SK-N-SH treated with all-trans-retinoic acid at 6 μM for 48 hours (cell line): ENCODE results near the gene MGLL.
A peak's percentile ranks its signal among the peaks of the same experiment; 100 is the strongest.

ENCODE experiments used
- ATAC-seq: fragments of 200-7000 bp; cut with Tn5 transposase; 3 replicates; pipeline ENCODE4 v1.9.1; 2020; ENCODE audit warnings: mild to moderate bottlenecking, moderate library complexity
- ARNTL ChIP-seq: fragments of 450-650 bp; formaldehyde crosslinking; IDR thresholded peaks from 2 replicates; pipeline ENCODE4 v1.5.0; 2020; ENCODE audit warnings: low read depth, mild to moderate bottlenecking, moderate library complexity, borderline replicate concordance
- BACH2 ChIP-seq: fragments of 250-450 bp; sonication (Bioruptor Pico); IDR thresholded peaks from 2 replicates; pipeline ENCODE4 v1.9.0; 2021; ENCODE audit warnings: mild to moderate bottlenecking, borderline replicate concordance
- CSDC2 ChIP-seq: fragments of 250-450 bp; sonication (Bioruptor Pico); IDR thresholded peaks from 2 replicates; pipeline ENCODE4 v1.5.0; 2020; ENCODE audit warnings: mild to moderate bottlenecking, moderate library complexity
- ESRRG ChIP-seq: fragments of 250-450 bp; sonication (Bioruptor Pico); IDR thresholded peaks from 2 replicates; pipeline ENCODE4 v1.6.1; 2021; ENCODE audit warnings: mild to moderate bottlenecking
- GLIS3 ChIP-seq: fragments of 250-450 bp; sonication (Bioruptor Pico); IDR thresholded peaks from 2 replicates; pipeline ENCODE4 v1.5.0; 2020; ENCODE audit warnings: mild to moderate bottlenecking, moderate library complexity
- ISL1 ChIP-seq: fragments of 250-450 bp; sonication (Bioruptor Pico); IDR thresholded peaks from 2 replicates; pipeline ENCODE4 v2.1.2; 2022; ENCODE audit warnings: mild to moderate bottlenecking, moderate library complexity
- OSR1 ChIP-seq: fragments of 250-450 bp; sonication (Bioruptor Pico); IDR thresholded peaks from 2 replicates; pipeline ENCODE4 v1.8.0; 2022; ENCODE audit warnings: moderate library complexity, mild to moderate bottlenecking, inconsistent platforms
- PPARA ChIP-seq: fragments of 250-450 bp; sonication (Bioruptor Pico); IDR thresholded peaks from 2 replicates; pipeline ENCODE4 v1.5.0; 2020; ENCODE audit warnings: mild to moderate bottlenecking, borderline replicate concordance
- RARB ChIP-seq: fragments of 250-450 bp; sonication (Bioruptor Pico); IDR thresholded peaks from 2 replicates; pipeline ENCODE4 v1.8.0; 2021; ENCODE audit warnings: mild to moderate bottlenecking, moderate library complexity
- TCF4 ChIP-seq: fragments of 250-450 bp; sonication (Bioruptor Pico); IDR thresholded peaks from 2 replicates; pipeline ENCODE4 v1.8.0; 2021; ENCODE audit warnings: mild to moderate bottlenecking, moderate library complexity, borderline replicate concordance
- TOX ChIP-seq: fragments of 250-450 bp; sonication (Bioruptor Pico); IDR thresholded peaks from 2 replicates; pipeline ENCODE4 v1.8.0; 2021; ENCODE audit warnings: mild to moderate bottlenecking, moderate library complexity, borderline replicate concordance
- ZC3H10 ChIP-seq: fragments of 250-450 bp; sonication (Bioruptor Pico); IDR thresholded peaks from 2 replicates; pipeline ENCODE4 v1.5.1; 2021; ENCODE audit warnings: mild to moderate bottlenecking, moderate library complexity
- ZFP3 ChIP-seq: fragments of 250-450 bp; sonication (Bioruptor Pico); IDR thresholded peaks from 2 replicates; pipeline ENCODE4 v1.5.0; 2020; ENCODE audit warnings: mild to moderate bottlenecking, moderate library complexity
- ZFP30 ChIP-seq: fragments of 450-650 bp; formaldehyde crosslinking; IDR thresholded peaks from 2 replicates; pipeline ENCODE4 v1.5.0; 2022; ENCODE audit warnings: mild to moderate bottlenecking, moderate library complexity
- ZNF565 ChIP-seq: fragments of 450-650 bp; formaldehyde crosslinking; conservative IDR thresholded peaks from 2 replicates; pipeline ENCODE4 v1.5.0; 2020; ENCODE audit warnings: low read depth, mild to moderate bottlenecking, moderate library complexity
- ZNF70 ChIP-seq: fragments of 450-650 bp; formaldehyde crosslinking; IDR thresholded peaks from 2 replicates; pipeline ENCODE4 v1.5.0; 2020; ENCODE audit warnings: mild to moderate bottlenecking, moderate library complexity
- ZNF8 ChIP-seq: fragments of 450-650 bp; formaldehyde crosslinking; IDR thresholded peaks from 2 replicates; pipeline ENCODE4 v1.5.0; 2020; ENCODE audit warnings: mild to moderate bottlenecking, moderate library complexity
- TF ChIP-seq, protein P1 (sequence below): fragments of 250-450 bp; sonication (Bioruptor Pico); IDR thresholded peaks from 2 replicates; pipeline ENCODE4 v1.5.1; 2021; ENCODE audit warnings: mild to moderate bottlenecking, moderate library complexity
- TF ChIP-seq, protein P2 (sequence below): fragments of 250-450 bp; sonication (Bioruptor Pico); IDR thresholded peaks from 2 replicates; pipeline ENCODE4 v1.8.0; 2021; ENCODE audit warnings: low read depth, mild to moderate bottlenecking, moderate library complexity, borderline replicate concordance
- TF ChIP-seq, protein P3 (sequence below): fragments of 250-450 bp; sonication (Bioruptor Pico); IDR thresholded peaks from 2 replicates; pipeline ENCODE4 v1.5.1; 2020; ENCODE audit warnings: low read depth, mild to moderate bottlenecking, moderate library complexity
- TF ChIP-seq, protein P4 (sequence below): fragments of 250-450 bp; sonication (Bioruptor Pico); IDR thresholded peaks from 2 replicates; pipeline ENCODE4 v1.5.0; 2020; ENCODE audit warnings: mild to moderate bottlenecking, moderate library complexity

The MGLL gene

DNA sequence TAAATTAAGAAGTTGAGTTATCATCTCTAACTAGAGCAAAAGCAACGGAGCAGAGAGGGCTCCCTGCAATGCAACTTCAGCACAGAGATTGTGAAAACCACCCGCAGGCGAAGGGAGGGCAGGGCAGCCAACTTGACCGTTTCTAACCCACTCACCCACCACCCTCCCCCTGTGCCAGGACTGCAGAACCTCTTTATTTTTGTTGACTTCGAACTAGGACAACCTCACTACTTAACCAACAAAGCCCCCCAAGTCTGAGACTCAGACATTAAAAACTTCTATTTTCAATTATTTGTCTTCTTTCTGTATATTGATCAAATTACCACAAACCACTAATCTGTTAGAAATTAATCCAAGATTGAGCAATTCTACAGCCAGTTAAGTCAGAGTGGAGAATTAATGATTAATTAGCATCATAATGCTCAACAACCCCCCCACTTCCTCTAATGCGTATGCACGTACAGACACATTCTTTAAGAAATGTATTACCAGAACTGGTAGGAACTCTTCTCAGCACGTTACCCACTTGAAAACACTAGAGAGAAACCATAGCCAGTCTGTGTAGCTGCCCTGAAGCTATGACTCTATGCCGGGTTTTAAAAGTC is 2.0 kb downstream of the MGLL start:
- TF ChIP-seq, protein P1, sequence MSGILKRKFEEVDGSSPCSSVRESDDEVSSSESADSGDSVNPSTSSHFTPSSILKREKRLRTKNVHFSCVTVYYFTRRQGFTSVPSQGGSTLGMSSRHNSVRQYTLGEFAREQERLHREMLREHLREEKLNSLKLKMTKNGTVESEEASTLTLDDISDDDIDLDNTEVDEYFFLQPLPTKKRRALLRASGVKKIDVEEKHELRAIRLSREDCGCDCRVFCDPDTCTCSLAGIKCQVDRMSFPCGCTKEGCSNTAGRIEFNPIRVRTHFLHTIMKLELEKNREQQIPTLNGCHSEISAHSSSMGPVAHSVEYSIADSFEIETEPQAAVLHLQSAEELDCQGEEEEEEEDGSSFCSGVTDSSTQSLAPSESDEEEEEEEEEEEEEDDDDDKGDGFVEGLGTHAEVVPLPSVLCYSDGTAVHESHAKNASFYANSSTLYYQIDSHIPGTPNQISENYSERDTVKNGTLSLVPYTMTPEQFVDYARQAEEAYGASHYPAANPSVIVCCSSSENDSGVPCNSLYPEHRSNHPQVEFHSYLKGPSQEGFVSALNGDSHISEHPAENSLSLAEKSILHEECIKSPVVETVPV (CRISPR knock-in tag) = no peak
- TF ChIP-seq ZFP3 (no peak), ZC3H10 (CRISPR knock-in tag) (no peak), TOX (CRISPR knock-in tag) (no peak), PPARA (CRISPR knock-in tag) (no peak), BACH2 (CRISPR knock-in tag) (no peak), GLIS3 (CRISPR knock-in tag) (no peak), OSR1 (CRISPR knock-in tag) (no peak), ZNF8 (CRISPR knock-in tag) (no peak), ZNF565 (CRISPR knock-in tag) (no peak), RARB (CRISPR knock-in tag) (no peak), ISL1 (CRISPR knock-in tag) (no peak), ZNF70 (CRISPR knock-in tag) (no peak)
- TF ChIP-seq, protein P2, sequence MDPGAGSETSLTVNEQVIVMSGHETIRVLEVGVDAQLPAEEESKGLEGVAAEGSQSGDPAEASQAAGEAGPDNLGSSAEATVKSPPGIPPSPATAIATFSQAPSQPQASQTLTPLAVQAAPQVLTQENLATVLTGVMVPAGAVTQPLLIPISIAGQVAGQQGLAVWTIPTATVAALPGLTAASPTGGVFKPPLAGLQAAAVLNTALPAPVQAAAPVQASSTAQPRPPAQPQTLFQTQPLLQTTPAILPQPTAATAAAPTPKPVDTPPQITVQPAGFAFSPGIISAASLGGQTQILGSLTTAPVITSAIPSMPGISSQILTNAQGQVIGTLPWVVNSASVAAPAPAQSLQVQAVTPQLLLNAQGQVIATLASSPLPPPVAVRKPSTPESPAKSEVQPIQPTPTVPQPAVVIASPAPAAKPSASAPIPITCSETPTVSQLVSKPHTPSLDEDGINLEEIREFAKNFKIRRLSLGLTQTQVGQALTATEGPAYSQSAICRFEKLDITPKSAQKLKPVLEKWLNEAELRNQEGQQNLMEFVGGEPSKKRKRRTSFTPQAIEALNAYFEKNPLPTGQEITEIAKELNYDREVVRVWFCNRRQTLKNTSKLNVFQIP (CRISPR knock-in tag) = no peak
- TF ChIP-seq, protein P3, sequence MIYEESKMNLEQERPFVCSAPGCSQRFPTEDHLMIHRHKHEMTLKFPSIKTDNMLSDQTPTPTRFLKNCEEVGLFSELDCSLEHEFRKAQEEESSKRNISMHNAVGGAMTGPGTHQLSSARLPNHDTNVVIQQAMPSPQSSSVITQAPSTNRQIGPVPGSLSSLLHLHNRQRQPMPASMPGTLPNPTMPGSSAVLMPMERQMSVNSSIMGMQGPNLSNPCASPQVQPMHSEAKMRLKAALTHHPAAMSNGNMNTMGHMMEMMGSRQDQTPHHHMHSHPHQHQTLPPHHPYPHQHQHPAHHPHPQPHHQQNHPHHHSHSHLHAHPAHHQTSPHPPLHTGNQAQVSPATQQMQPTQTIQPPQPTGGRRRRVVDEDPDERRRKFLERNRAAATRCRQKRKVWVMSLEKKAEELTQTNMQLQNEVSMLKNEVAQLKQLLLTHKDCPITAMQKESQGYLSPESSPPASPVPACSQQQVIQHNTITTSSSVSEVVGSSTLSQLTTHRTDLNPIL (CRISPR knock-in tag) = no peak
- ATAC-seq = peak; percentile 23; the same call in 1 of the 3 replicates

DNA sequence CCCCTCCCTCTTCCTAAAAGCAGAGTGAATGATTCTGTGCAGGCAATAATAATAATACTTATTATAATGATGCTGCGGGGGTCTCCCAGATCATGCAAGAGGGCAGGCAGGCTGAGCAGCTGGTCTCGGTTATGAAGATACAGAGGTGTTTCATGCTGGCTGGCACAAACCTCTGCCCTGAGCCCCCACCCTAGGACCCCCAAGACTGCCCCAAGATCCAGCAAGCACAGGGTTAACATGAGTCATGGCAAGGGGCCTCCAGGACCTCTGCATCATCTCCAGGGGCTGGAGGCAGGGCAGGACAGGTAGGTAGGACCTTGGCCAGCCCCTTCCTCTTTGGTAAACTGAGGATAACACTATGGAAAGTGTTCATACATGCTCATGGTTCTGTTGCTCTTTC is 2.7 kb downstream of the MGLL start:
- no peak for ATAC-seq
- no peak for TF ChIP-seq ISL1 (CRISPR knock-in tag)
- TF ChIP-seq, protein P1 (CRISPR knock-in tag) = no peak
- TF ChIP-seq ZC3H10 (CRISPR knock-in tag) = no peak
- TF ChIP-seq ESRRG (CRISPR knock-in tag) = no peak
- no peak for TF ChIP-seq ZFP3
- TF ChIP-seq CSDC2 (CRISPR knock-in tag) = no peak
- TF ChIP-seq ZFP30 (CRISPR knock-in tag) = no peak
- TF ChIP-seq, protein P2 (CRISPR knock-in tag) = no peak
- TF ChIP-seq TCF4 (CRISPR knock-in tag) = no peak

- TF ChIP-seq TCF4 (CRISPR knock-in tag) (no peak), CSDC2 (CRISPR knock-in tag) (no peak), ZNF8 (CRISPR knock-in tag) (no peak), TOX (CRISPR knock-in tag) (no peak), BACH2 (CRISPR knock-in tag) (no peak), ISL1 (CRISPR knock-in tag) (no peak), ZFP30 (CRISPR knock-in tag) (no peak), ARNTL (CRISPR knock-in tag) (no peak), OSR1 (CRISPR knock-in tag) (no peak), ZC3H10 (CRISPR knock-in tag) (no peak)
- TF ChIP-seq, protein P1 (CRISPR knock-in tag) = no peak
- TF ChIP-seq, protein P4, sequence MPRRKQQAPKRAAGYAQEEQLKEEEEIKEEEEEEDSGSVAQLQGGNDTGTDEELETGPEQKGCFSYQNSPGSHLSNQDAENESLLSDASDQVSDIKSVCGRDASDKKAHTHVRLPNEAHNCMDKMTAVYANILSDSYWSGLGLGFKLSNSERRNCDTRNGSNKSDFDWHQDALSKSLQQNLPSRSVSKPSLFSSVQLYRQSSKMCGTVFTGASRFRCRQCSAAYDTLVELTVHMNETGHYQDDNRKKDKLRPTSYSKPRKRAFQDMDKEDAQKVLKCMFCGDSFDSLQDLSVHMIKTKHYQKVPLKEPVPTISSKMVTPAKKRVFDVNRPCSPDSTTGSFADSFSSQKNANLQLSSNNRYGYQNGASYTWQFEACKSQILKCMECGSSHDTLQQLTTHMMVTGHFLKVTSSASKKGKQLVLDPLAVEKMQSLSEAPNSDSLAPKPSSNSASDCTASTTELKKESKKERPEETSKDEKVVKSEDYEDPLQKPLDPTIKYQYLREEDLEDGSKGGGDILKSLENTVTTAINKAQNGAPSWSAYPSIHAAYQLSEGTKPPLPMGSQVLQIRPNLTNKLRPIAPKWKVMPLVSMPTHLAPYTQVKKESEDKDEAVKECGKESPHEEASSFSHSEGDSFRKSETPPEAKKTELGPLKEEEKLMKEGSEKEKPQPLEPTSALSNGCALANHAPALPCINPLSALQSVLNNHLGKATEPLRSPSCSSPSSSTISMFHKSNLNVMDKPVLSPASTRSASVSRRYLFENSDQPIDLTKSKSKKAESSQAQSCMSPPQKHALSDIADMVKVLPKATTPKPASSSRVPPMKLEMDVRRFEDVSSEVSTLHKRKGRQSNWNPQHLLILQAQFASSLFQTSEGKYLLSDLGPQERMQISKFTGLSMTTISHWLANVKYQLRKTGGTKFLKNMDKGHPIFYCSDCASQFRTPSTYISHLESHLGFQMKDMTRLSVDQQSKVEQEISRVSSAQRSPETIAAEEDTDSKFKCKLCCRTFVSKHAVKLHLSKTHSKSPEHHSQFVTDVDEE (CRISPR knock-in tag) = no peak
- TF ChIP-seq, protein P2 (CRISPR knock-in tag) = no peak
- no peak for ATAC-seq
Measured at GRCh38 chr3:127819086-127819485, 3.2 kb downstream of the MGLL start.
